ENCODE results near the gene MTMR3.

Gene MTMR3

GRCh38 chr22:30005213-30005857 lies 122.4 kb downstream of the MTMR3 start:
- no peak for DNase-seq

GRCh38 chr22:30007361-30007760 lies 124.4 kb downstream of the MTMR3 start:
- no peak for DNase-seq

GRCh38 chr22:30008401-30008800 lies 125.4 kb downstream of the MTMR3 start:
- DNase-seq = no peak

GRCh38 chr22:30009478-30009877 lies 126.5 kb downstream of the MTMR3 start:
- DNase-seq = no peak

- DNase-seq = no peak
Observed at GRCh38 chr22:30010789-30011405, 127.9 kb downstream of the MTMR3 start.

GRCh38 chr22:30013201-30013600 lies 130.2 kb downstream of the MTMR3 start:
- DNase-seq = no peak

GRCh38 chr22:30014244-30014643 lies 131.3 kb downstream of the MTMR3 start:
- DNase-seq = no peak

GRCh38 chr22:30015229-30015797 lies 132.3 kb downstream of the MTMR3 start:
- no peak for DNase-seq

- DNase-seq = peak; percentile 41
Observed at GRCh38 chr22:30015846-30016245, 132.9 kb downstream of the MTMR3 start.

- no peak for DNase-seq
Observed at GRCh38 chr22:30016596-30016995, 133.6 kb downstream of the MTMR3 start.

- no peak for DNase-seq
Observed at GRCh38 chr22:30017375-30018223, 134.6 kb downstream of the MTMR3 start.

GRCh38 chr22:30020511-30020910 lies 137.5 kb downstream of the MTMR3 start:
- DNase-seq = no peak

- no peak for DNase-seq
Observed at GRCh38 chr22:30021338-30021737, 138.4 kb downstream of the MTMR3 start.

- DNase-seq = no peak
Observed at GRCh38 chr22:30021881-30022619, 139.1 kb downstream of the MTMR3 start.

GRCh38 chr22:30023099-30023660 lies 140.2 kb downstream of the MTMR3 start:
- no peak for DNase-seq

GRCh38 chr22:30024231-30024630 lies 141.3 kb downstream of the MTMR3 start:
- no peak for DNase-seq

GRCh38 chr22:30025221-30025620 lies 142.2 kb downstream of the MTMR3 start:
- DNase-seq = no peak

GRCh38 chr22:30026756-30027155 lies 143.8 kb downstream of the MTMR3 start:
- no peak for DNase-seq

GRCh38 chr22:30027169-30027568 lies 144.2 kb downstream of the MTMR3 start:
- DNase-seq = no peak

- DNase-seq = no peak
Observed at GRCh38 chr22:30027791-30028190, 144.8 kb downstream of the MTMR3 start.

- no peak for DNase-seq
Observed at GRCh38 chr22:30028731-30029130, 145.8 kb downstream of the MTMR3 start.

GRCh38 chr22:30029512-30029911 lies 146.5 kb downstream of the MTMR3 start:
- DNase-seq = no peak

GRCh38 chr22:30030329-30030728 lies 147.4 kb downstream of the MTMR3 start:
- no peak for DNase-seq
